ENCODE data around the gene HOXD8. TPM values are rescaled to one million over a fixed set of nuclear protein-coding genes. Genes with fewer than 3 reads are reported as not detected.
A peak's percentile ranks its signal among the peaks of the same experiment; 100 is the strongest.

Gene HOXD8
- total and polyA plus RNA-seq, 2 of the 8 experiments (the other 6 are each of a cell fraction or from before 2014, with no cell fraction given): not detected

GRCh38 chr2:176106581-176107539, 22.6 kb upstream of the HOXD8 start, which contains the start of gene HOXD11:
Gene HOXD11, plus strand, starts transcription at chr2:176107280. Its CDS starts 76 bp downstream, at chr2:176107356.
- Histone ChIP-seq H2BK5ac (ENCODE audit: low read depth, low read length) (no peak within 1 kb of the TSS), H3K9ac (replicated peaks in 1 of 4; ENCODE audit: extremely low read depth in 1 of 4, low read depth in 3 of 4, low read length in 3 of 4) (no peak within 1 kb of the TSS), H3K4me1 (replicated peaks in 1 of 4; ENCODE audit: control insufficient read depth in 3 of 4, insufficient read depth in 4 of 4, low read length in 3 of 4) (peaks cover 0 to 21% (median 10%) of the 10 kb centered on the region in 4 experiments; a peak in 5 of 7 replicates), H3K79me2 (ENCODE audit: control insufficient read depth in 1 of 2, insufficient read depth in 2 of 2, low read length in 2 of 2) (no peaks in the 10 kb centered on the region), H3K4me3 (ENCODE audit: extremely low read depth in 1 of 4, insufficient read depth in 2 of 4, low read depth in 3 of 4, low read length in 4 of 4) (peak within 1 kb of the TSS in 2 of 4 experiments; percentile 3 to 41; a peak in 2 of 8 replicates), H4K5ac (ENCODE audit: insufficient read length, low read depth, low read length) (no peak within 1 kb of the TSS), H3K9me3 (ENCODE audit: insufficient read depth in 2 of 2, low read depth in 1 of 2, low read length in 1 of 2) (no peaks in the 10 kb centered on the region), H4K8ac (ENCODE audit: extremely low read depth, insufficient read depth, low read length) (peak within 1 kb of the TSS; percentile 80; the same call in 1 of the 2 replicates), H3K18ac (ENCODE audit: extremely low read depth, low read length) (peak within 1 kb of the TSS; percentile 48), H2AK5ac (ENCODE audit: low read depth, low read length) (0 out of 2 replicates have a peak within 1 kb of the TSS, but pooled peaks have one; percentile 92), H3K27me3 (replicated peaks in 1 of 4; ENCODE audit: control insufficient read depth in 3 of 4, extremely low read depth in 1 of 4, insufficient read depth in 3 of 4, low read length in 3 of 4) (peaks cover 98 to 99% (median 99%) of the 10 kb centered on the region in 4 experiments), H3K4ac (replicated peaks; ENCODE audit: insufficient read length, low read depth, low read length) (no peak within 1 kb of the TSS), H2BK20ac (ENCODE audit: low read length) (peak within 1 kb of the TSS; percentile 93), H3K4me2 (ENCODE audit: insufficient read depth in 1 of 2, low read depth in 2 of 2, low read length in 2 of 2) (peak within 1 kb of the TSS; percentile 18 to 67; a peak in 3 of 4 replicates), H3K23me2 (ENCODE audit: low read depth, low read length) (0 out of 2 replicates have a peak, but pooled peaks cover 2% of the 10 kb centered on the region), H2BK15ac (ENCODE audit: low read length) (peak within 1 kb of the TSS; percentile 53; the same call in 1 of the 2 replicates), H4K20me1 (replicated peaks in 1 of 2; ENCODE audit: control insufficient read depth in 1 of 2, insufficient read depth in 2 of 2, low read length in 2 of 2) (peaks cover 13 to 46% of the 10 kb centered on the region in 2 experiments), H3K27ac (ENCODE audit: low read depth, low read length) (no peak within 1 kb of the TSS), H3K14ac (ENCODE audit: insufficient read length) (no peak within 1 kb of the TSS), H3K79me1 (ENCODE audit: low read depth, low read length) (no peaks in the 10 kb centered on the region), H4K91ac (replicated peaks; ENCODE audit: insufficient read length, low read length) (no peak within 1 kb of the TSS), H3K23ac (ENCODE audit: insufficient read length) (no peak within 1 kb of the TSS), H2AFZ (ENCODE audit: low read length) (no peak within 1 kb of the TSS), H3K36me3 (ENCODE audit: control insufficient read depth in 2 of 4, insufficient read depth in 4 of 4, low read length in 3 of 4) (peaks cover 0 to 4% (median 0%) of the 10 kb centered on the region in 4 experiments; a peak in 1 of 8 replicates), H3K56ac (replicated peaks; ENCODE audit: insufficient read length, low read depth, low read length) (no peak within 1 kb of the TSS), H2BK12ac (ENCODE audit: low read depth, low read length) (peak within 1 kb of the TSS; percentile 94; the same call in 1 of the 2 replicates), H2BK120ac (replicated peaks; ENCODE audit: low read depth, low read length) (no peak within 1 kb of the TSS)
- ChIA-PET POLR2A (ENCODE audit: partially characterized antibody) (interaction anchor here (2.5 kb wide), 1 partner anchor 10 kb away, joined by 12 read pairs; no protein-coding TSS in a partner anchor), CTCF (ENCODE audit: partially characterized antibody) (interaction anchor here (1.0 to 2.0 kb wide), 4 partner anchors 9 to 26 kb away, joined by 3 to 5 read pairs (median 4); no protein-coding TSS in a partner anchor)
- 5% methylated on average over 66 of the region's 85 CpGs; no CpG with 5 or more reads in 1 of the 2 experiments for WGBS, 2 experiments (ENCODE audit: extremely low coverage in 1 of 2, insufficient coverage in 1 of 2, insufficient read length in 1 of 2, insufficient replicate concordance in 2 of 2, low coverage in 1 of 2, low lambda C conversion rate in 2 of 2, missing lambda C conversion rate in 1 of 2)
- FAIRE-seq: no peak
- peak in 1 of 2 experiments; percentile 78 for DNase-seq (ENCODE audit: low read depth in 1 of 2, low spot score in 2 of 2)
- TF ChIP-seq CTBP2 (IDR thresholded peaks at IDR 0.05; ENCODE audit: borderline replicate concordance, insufficient read depth, insufficient read length, low read length): peak; percentile 89
- peak; percentile 69; the same call in 1 of the 2 replicates for TF ChIP-seq CBX8 (IDR thresholded peaks at IDR 0.05; ENCODE audit: borderline replicate concordance, low read depth, low read length)
- TF ChIP-seq ATF3 (IDR thresholded peaks at IDR 0.05; ENCODE audit: insufficient read depth, low read depth, low read length): 0 out of 2 replicates have a peak, but pooled peaks have one; percentile 37
